HL-60 (cell line): ENCODE results near the gene HELB.

Source experiments
- DNase-seq, 2 experiments: peaks; one replicate each; pipeline ENCODE4 v3.0.0-alpha.2; 2010 to 2020; ENCODE audit warnings: low read depth in 1 of 2, low spot score in 1 of 2
- H3K27ac ChIP-seq: fragments of 250-450 bp; sonication (Bioruptor Pico); replicated peaks from 2 replicates; pipeline ENCODE4 v1.5.1; 2020; ENCODE audit warnings: mild to moderate bottlenecking, moderate library complexity
- H3K27me3 ChIP-seq: fragments of 250-450 bp; sonication (Bioruptor Pico); 2 replicates; pipeline ENCODE4 v1.5.1; 2021; ENCODE audit warnings: mild to moderate bottlenecking, moderate library complexity; ENCODE audit not compliant: insufficient read depth, poor library complexity, severe bottlenecking
- H3K4me3 ChIP-seq: replicated peaks from 2 replicates; pipeline ENCODE4 v1.5.1; 2011; ENCODE audit warnings: mild to moderate bottlenecking, control low read depth, low read length; ENCODE audit not compliant: insufficient read depth
- CTCF ChIP-seq: IDR thresholded peaks from one replicate; pipeline ENCODE4 v1.5.1; 2011; ENCODE audit warnings: low read length, control low read depth, inconsistent platforms; ENCODE audit not compliant: insufficient read depth
- GABPA ChIP-seq: IDR thresholded peaks from 2 replicates; pipeline ENCODE4 v1.6.1; 2012; ENCODE audit warnings: low read depth
- POLR2AphosphoS5 ChIP-seq: IDR thresholded peaks from 2 replicates; pipeline ENCODE4 v1.6.1; 2012; ENCODE audit warnings: low read depth
- REST ChIP-seq: IDR thresholded peaks from 2 replicates; pipeline ENCODE4 v1.6.1; 2012; ENCODE audit warnings: low read depth; ENCODE audit not compliant: insufficient replicate concordance
- SPI1 ChIP-seq: IDR thresholded peaks from 2 replicates; pipeline ENCODE4 v1.6.1; 2012; ENCODE audit warnings: low read depth, mild to moderate bottlenecking, borderline replicate concordance

HELB gene

GRCh38 chr12:66337381-66338010 is 35.2 kb downstream of the HELB start:
- no peak for DNase-seq
- Histone ChIP-seq H3K27ac (no peak overlapping the region), H3K27me3 (no peaks in the 10 kb centered on the region), H3K4me3 (no peak overlapping the region)
- TF ChIP-seq REST: no peak
- TF ChIP-seq GABPA: no peak
- no peak for TF ChIP-seq POLR2AphosphoS5
- TF ChIP-seq CTCF: no peak
- no peak for TF ChIP-seq SPI1

DNA sequence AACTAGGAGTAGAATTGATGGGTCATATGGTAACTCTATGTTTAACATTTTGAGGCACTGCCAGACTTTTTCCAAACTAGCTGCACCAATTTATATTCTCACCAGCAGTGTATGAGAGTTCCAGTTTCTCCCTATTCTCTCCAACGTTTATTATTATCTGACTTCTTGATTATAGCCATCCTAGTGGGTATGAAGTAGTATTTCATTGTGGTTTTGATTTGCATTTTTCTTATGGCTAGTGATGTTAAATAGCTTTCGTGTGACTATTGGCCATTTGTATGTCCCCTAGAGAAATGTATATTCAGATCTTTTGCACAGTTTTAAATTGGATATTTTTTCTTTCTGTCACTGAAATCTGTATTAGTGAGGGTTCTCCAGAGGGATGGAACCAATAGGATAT is 37.8 kb downstream of the HELB start:
- H3K27ac ChIP-seq: no peak overlapping the region
- TF ChIP-seq CTCF: no peak
- no peak for TF ChIP-seq GABPA
- TF ChIP-seq REST: no peak
- TF ChIP-seq POLR2AphosphoS5: no peak
- no peak for TF ChIP-seq SPI1
- H3K27me3 ChIP-seq: no peaks in the 10 kb centered on the region
- no peak overlapping the region for H3K4me3 ChIP-seq
- DNase-seq: no peak

DNA sequence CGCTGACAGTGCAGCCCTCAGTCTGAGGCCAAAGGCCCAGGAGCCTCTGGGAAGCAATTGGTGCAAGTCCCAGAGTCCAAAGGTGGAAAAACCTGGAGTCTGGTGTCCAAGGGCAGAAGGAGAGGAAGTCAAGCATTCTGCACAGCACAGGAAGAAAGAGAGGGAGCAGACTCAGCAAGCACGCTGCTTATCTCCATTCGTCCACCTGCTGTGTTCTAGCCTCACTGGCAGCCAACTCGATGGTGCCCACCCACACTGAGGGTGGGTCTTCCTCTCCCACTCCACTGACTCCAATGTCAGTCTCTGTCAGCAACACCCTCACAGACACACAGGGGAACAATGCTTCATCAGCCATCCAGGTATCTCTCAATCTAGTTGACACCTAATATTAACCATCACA is 38.8 kb downstream of the HELB start:
- Histone ChIP-seq H3K27me3 (no peaks in the 10 kb centered on the region), H3K27ac (no peak overlapping the region), H3K4me3 (no peak overlapping the region)
- TF ChIP-seq REST (no peak), CTCF (no peak), SPI1 (no peak), GABPA (no peak), POLR2AphosphoS5 (no peak)
- DNase-seq: no peak
